22Rv1 (cell line): ENCODE data around the gene NUDT8.

Experiments used
- ZFX ChIP-seq: fragments of 450-650 bp; IDR thresholded peaks from 2 replicates; pipeline ENCODE4 v1.6.1; 2017; ENCODE audit warnings: antibody characterized with exemption, borderline replicate concordance
- TF ChIP-seq, protein P1 (sequence below): fragments of 450-650 bp; IDR thresholded peaks from 2 replicates; pipeline ENCODE4 v1.5.1; 2017; ENCODE audit warnings: mild to moderate bottlenecking

- TF ChIP-seq, protein P1, sequence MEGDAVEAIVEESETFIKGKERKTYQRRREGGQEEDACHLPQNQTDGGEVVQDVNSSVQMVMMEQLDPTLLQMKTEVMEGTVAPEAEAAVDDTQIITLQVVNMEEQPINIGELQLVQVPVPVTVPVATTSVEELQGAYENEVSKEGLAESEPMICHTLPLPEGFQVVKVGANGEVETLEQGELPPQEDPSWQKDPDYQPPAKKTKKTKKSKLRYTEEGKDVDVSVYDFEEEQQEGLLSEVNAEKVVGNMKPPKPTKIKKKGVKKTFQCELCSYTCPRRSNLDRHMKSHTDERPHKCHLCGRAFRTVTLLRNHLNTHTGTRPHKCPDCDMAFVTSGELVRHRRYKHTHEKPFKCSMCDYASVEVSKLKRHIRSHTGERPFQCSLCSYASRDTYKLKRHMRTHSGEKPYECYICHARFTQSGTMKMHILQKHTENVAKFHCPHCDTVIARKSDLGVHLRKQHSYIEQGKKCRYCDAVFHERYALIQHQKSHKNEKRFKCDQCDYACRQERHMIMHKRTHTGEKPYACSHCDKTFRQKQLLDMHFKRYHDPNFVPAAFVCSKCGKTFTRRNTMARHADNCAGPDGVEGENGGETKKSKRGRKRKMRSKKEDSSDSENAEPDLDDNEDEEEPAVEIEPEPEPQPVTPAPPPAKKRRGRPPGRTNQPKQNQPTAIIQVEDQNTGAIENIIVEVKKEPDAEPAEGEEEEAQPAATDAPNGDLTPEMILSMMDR: no peak
- no peak for TF ChIP-seq ZFX
Observed at GRCh38 chr11:67604815-67605214, 24.9 kb downstream of the NUDT8 start.
